Dendritic cell treated with granulocyte-macrophage colony-stimulating factor and Interleukin-4, amounts not matched to agents 40 ng/mL and 50 ng/mL, for 4 days (primary cell): Measurements from ENCODE around the gene CSNK1A1L.

Experiments
- H3K27ac Mint-ChIP-seq: one replicate; pipeline ENCODE4 v1.8.0; 2022; ENCODE audit warnings: mild to moderate bottlenecking, mixed read lengths
- H3K27me3 Mint-ChIP-seq: one replicate; pipeline ENCODE4 v1.8.0; 2022; ENCODE audit warnings: mild to moderate bottlenecking, mixed read lengths
- H3K36me3 Mint-ChIP-seq: one replicate; pipeline ENCODE4 v1.8.0; 2022; ENCODE audit warnings: low read depth, mixed read lengths
- H3K4me1 Mint-ChIP-seq: one replicate; pipeline ENCODE4 v1.8.0; 2022; ENCODE audit warnings: low read depth, mixed read lengths
- H3K4me3 Mint-ChIP-seq: one replicate; pipeline ENCODE4 v1.8.0; 2022; ENCODE audit warnings: mild to moderate bottlenecking, moderate library complexity, mixed read lengths
- H3K9me3 Mint-ChIP-seq: one replicate; pipeline ENCODE4 v1.8.0; 2022; ENCODE audit warnings: mixed read lengths
- intact Hi-C: fragments of 100-400 bp; cut with micrococcal nuclease; formaldehyde crosslinking; loops from one replicate; pipeline ENCODE4 v1.15.0; 2022

The CSNK1A1L gene

DNA sequence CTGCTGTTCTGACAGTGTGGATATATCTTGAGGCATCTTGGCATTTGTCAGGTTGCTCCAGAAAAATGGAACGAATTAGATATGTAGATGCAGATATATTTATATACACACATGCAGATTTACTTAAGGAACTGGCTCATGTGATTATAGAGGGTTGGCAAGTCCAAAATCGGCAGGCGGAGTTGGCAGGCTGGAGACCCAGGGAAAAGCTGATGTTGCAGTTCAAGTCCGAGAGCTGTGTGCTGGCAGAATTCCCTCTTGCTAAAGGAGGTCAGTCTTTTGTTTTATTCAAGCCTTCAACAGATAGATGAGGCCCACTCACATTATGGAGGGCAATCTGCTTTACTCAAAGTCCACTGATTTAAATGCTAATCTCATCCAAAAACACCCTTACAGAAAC, 24.4 kb upstream of the CSNK1A1L start:
- Mint-ChIP-seq H3K9me3 (peaks cover 6% of the 10 kb centered on the region), H3K4me1 (no peaks in the 10 kb centered on the region), H3K27me3 (no peaks in the 10 kb centered on the region), H3K4me3 (no peak overlapping the region), H3K27ac (no peak overlapping the region), H3K36me3 (no peaks in the 10 kb centered on the region)
- intact Hi-C loops = no loop called here

DNA sequence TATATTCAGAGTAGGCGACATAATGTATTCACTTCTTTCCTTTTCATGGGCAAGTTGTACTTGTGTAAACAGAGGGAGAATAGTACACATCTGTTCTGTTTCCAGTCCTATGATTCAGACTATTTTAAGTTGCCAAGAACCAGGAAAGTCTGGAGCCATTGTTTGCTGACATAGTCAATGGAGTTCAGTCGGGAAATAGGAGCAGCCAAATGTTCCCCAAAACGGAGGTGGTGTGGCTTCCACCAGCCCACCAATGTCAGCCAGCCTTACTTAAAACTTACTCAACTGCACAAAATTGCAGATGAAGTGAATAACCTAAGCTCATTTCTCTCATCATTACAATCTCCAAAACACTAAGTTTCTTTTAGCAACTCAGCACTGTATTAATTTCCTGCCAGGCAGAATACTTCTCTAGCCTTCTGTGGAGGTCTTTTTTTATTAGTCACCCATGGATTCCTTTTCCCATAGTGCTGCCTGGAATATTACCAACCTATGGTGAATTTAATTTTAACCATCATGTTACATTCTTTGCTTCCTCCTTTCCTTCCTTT, 22.3 kb upstream of the CSNK1A1L start:
- Mint-ChIP-seq H3K27me3 (peaks cover 2% of the 10 kb centered on the region), H3K9me3 (peaks cover 6% of the 10 kb centered on the region), H3K36me3 (no peaks in the 10 kb centered on the region), H3K4me3 (no peak overlapping the region), H3K27ac (no peak overlapping the region), H3K4me1 (no peaks in the 10 kb centered on the region)
- intact Hi-C loops = no loop called here

DNA sequence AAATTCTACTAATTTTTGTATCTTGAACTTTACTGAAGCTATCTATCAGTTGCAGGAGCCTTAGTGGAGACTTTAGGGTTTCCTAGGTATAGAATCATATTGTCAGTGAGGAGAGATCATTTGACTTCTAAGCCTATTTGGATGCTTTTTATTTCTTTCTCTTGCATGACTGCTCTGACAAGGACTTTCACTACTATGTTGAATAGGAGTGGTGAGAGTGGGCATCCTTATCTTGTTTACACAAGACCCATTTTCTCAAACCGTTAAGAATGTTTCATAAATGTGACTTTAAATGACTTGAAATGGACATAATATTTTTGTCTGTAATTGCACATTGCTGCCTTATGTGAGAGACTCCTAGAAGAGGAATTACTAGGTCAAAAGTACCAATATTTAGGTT, 17.9 kb upstream of the CSNK1A1L start:
- H3K4me1 Mint-ChIP-seq = no peaks in the 10 kb centered on the region
- H3K4me3 Mint-ChIP-seq = no peak overlapping the region
- no peaks in the 10 kb centered on the region for H3K9me3 Mint-ChIP-seq
- no peak overlapping the region for H3K27ac Mint-ChIP-seq
- intact Hi-C loops = no loop called here
- H3K36me3 Mint-ChIP-seq = no peaks in the 10 kb centered on the region
- H3K27me3 Mint-ChIP-seq = peaks cover 2% of the 10 kb centered on the region

DNA sequence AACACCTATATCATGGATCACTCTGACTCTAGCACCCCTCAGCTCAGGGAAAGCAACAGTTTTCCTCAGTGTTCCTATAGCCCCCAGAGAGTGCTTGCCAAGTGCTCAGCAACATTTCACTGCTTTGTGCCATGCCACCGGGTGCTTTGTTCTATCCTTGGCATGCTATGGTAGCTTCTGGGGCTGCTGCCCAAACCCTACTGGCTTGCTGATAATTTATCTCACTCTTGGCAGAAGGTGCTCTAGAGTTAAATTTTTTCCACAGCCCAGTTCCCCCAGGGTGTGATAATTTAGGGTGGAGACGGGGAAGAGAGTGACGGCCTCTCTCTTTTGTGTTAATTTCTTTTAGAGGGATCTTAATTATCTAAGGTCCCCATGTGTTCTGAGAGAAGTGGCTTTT, 12.6 kb upstream of the CSNK1A1L start:
- Mint-ChIP-seq H3K27me3 (no peaks in the 10 kb centered on the region), H3K36me3 (no peaks in the 10 kb centered on the region), H3K9me3 (no peaks in the 10 kb centered on the region), H3K4me1 (no peaks in the 10 kb centered on the region), H3K27ac (no peak overlapping the region), H3K4me3 (no peak overlapping the region)
- intact Hi-C loops = no loop called here

DNA sequence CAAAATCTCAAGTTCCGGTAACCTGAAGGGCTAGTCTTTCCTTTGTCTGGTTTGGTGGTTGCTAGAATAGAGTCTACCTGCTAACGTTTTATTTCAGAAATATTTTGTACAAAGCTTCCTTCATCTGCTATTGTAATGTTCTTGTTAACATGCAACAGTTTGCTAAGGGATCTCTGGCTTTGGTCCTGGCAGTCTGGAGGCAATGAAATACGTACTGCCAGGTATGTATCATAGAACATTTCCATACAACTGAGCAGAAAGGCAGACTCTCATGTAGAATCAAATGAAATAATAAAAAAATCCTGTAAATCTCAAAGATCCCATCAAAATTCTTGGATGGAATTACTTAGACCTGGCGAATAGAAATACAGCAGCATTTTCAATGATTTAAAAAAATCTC, 8.8 kb upstream of the CSNK1A1L start:
- no peaks in the 10 kb centered on the region for H3K4me1 Mint-ChIP-seq
- H3K9me3 Mint-ChIP-seq = no peaks in the 10 kb centered on the region
- no peaks in the 10 kb centered on the region for H3K36me3 Mint-ChIP-seq
- no peaks in the 10 kb centered on the region for H3K27me3 Mint-ChIP-seq
- no peak overlapping the region for H3K27ac Mint-ChIP-seq
- no peak overlapping the region for H3K4me3 Mint-ChIP-seq
- intact Hi-C loops = no loop called here

DNA sequence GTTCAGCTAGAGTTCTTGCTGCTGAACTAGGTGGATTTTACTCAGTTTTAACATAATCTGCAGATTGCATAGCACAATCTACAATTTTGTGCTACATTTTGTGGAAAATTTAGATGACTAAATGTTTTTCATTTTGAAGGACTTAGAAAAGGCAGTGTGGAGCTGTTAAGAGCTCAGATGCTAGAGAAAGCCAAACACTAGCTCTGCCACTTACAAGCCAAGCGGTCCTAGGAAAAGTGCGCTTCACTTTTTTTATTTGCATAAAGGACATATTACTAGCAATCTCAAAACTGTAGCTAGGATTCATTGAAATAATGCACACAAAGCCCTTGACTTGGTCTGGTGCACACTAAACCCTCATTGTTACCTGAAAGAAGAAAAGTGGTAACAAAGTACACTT, 8.1 kb upstream of the CSNK1A1L start:
- Mint-ChIP-seq H3K27ac (no peak overlapping the region), H3K9me3 (no peaks in the 10 kb centered on the region), H3K27me3 (no peaks in the 10 kb centered on the region), H3K4me1 (no peaks in the 10 kb centered on the region), H3K4me3 (no peak overlapping the region), H3K36me3 (no peaks in the 10 kb centered on the region)
- intact Hi-C loops = no loop called here

DNA sequence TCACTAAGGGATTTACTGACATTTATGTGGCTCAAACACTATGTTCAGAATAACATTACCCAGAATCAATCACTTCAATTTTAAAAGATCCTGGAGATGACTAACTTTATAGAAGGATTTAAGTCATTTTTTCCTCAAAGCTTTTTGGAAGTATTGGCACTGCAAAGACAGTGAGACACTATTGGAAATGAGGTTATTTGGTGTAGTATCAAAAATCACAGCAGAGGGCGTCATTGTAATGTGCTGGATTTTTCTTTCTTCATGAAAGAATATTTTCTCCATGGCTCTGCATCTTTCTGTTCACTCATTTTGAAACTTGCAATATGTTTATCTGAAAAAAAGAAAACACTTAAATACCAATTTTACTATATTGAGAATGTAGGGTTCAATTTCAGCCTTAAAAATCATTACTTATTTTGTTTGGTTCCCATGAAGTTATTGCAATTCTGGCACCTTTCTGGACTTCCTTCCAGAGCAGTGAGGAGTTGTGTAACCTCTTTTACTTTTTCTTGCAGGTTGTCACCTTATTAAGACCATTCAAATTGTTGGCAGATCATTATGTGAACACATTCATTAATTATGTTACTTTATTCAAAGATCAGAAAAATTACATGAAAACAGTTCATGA, 3.7 kb upstream of the CSNK1A1L start:
- no peak overlapping the region for H3K4me3 Mint-ChIP-seq
- H3K4me1 Mint-ChIP-seq = no peaks in the 10 kb centered on the region
- H3K27me3 Mint-ChIP-seq = peaks cover 6% of the 10 kb centered on the region
- H3K27ac Mint-ChIP-seq = no peak overlapping the region
- no peaks in the 10 kb centered on the region for H3K9me3 Mint-ChIP-seq
- intact Hi-C loops = loop anchor here (10.0 kb wide), 1 partner anchor 496 kb away; no protein-coding TSS in a partner anchor
- no peaks in the 10 kb centered on the region for H3K36me3 Mint-ChIP-seq

DNA sequence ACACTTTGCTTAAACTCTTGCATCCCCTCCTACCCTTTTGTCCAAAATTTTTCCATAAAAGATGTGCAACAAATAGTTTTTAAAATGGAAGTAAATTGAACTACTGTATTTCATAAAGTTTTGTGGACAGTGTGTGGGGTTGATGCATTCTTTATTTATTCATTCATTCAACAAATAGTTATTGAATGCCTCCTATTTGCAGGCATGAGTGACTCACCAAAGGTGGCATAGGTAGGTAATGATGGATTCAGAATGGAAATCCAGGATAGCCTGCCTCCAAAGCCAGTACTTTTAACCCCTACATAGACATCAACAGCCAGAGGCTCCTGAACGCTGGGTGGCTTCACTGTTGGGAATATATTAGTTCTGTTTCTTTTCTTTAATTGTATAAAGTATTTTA, 2.4 kb upstream of the CSNK1A1L start:
- intact Hi-C loops = loop anchor here (10.0 kb wide), 1 partner anchor 497 kb away; no protein-coding TSS in a partner anchor

DNA sequence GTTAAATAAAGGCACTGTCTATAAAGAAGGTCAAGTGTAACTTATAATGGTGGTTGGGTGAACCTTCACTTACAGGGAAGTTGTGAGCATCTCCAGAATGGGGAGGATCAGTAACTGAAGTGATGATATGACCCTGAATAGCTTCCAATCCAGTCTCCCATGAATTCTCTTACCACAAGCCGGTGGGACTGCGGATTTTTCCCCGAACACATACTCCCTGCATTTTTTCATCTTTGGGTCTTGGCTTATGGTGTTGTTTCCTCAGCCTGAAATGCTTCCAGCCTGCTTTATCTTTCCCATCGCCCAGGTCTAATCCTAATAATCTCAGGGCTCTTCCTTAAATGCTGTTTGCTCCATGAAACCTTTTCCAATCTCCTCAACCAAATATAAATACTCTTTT, 2.0 kb upstream of the CSNK1A1L start:
- Mint-ChIP-seq H3K9me3 (no peaks in the 10 kb centered on the region), H3K36me3 (no peaks in the 10 kb centered on the region), H3K4me1 (no peaks in the 10 kb centered on the region), H3K4me3 (no peak overlapping the region), H3K27ac (no peak overlapping the region), H3K27me3 (peaks cover 9% of the 10 kb centered on the region)
- intact Hi-C loops = loop anchor here (10.0 kb wide), 1 partner anchor 497 kb away; no protein-coding TSS in a partner anchor

More for the DNA sequence above, 2.4 kb upstream of the CSNK1A1L start:
- no peaks in the 10 kb centered on the region for H3K9me3 Mint-ChIP-seq
- peaks cover 6% of the 10 kb centered on the region for H3K27me3 Mint-ChIP-seq
- H3K36me3 Mint-ChIP-seq = no peaks in the 10 kb centered on the region
- no peaks in the 10 kb centered on the region for H3K4me1 Mint-ChIP-seq
- H3K27ac Mint-ChIP-seq = no peak overlapping the region
- no peak overlapping the region for H3K4me3 Mint-ChIP-seq

DNA sequence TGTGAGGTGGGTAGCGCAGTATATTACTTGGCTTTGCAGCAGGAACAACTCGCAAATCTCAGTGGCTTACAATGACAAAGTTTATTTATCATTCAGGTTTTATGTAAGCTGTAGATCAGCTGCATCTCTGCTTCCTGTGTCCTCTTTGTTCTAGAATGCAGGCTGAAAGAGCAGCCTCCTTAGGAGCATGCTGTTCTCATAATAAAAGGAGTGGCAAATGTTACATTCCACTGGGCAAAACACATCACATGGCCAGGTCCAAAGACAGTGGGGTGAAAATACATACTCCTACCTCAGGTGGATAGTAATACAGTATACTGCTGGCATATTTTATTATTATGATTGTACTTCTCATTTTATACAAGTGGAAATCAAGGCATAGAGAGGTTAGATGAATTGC, 1.2 kb upstream of the CSNK1A1L start:
- Mint-ChIP-seq H3K27me3 (peaks cover 9% of the 10 kb centered on the region), H3K9me3 (no peaks in the 10 kb centered on the region), H3K4me1 (no peaks in the 10 kb centered on the region), H3K27ac (no peak overlapping the region), H3K36me3 (no peaks in the 10 kb centered on the region), H3K4me3 (no peak overlapping the region)
- intact Hi-C loops = loop anchor here (10.0 kb wide), 1 partner anchor 498 kb away; no protein-coding TSS in a partner anchor

DNA sequence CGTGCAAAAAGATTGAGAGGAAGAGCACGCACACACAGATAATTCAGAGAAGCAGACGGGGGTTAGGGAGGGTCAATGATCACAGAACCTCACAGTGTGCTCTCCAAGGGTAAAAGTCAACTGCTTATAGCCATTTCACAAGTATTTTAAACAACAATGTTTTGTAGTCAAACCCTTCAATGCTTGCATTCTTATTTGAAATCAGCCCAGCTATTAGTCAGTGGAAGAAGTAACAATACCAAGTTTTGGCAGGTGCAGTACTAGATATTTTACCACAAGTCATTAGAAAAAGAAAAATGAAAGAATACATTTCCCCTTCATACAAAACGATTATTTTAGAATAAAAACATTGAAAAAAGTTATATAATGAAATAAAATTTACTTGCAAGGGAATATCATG, 2.6 kb downstream of the CSNK1A1L start:
- no peaks in the 10 kb centered on the region for H3K9me3 Mint-ChIP-seq

DNA sequence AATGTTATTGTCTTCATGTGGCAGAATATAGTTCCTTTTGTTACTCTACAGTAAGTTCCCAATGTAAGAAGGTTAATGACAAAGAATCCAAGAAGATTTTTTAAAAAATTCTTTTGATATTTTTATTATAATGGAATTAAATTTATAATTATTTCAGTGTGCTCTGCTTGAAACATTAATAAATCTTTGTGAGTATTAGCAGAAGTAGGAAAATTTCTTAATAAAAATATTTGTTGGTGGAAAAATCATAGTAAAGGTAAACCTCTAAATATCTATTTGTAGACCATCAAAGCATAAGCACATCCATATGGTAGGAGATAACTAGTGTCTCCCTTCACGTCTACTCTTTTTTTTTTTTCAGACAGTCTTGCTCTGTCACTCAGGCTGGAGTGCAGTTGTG, 4.3 kb downstream of the CSNK1A1L start:
- Mint-ChIP-seq H3K9me3 (no peaks in the 10 kb centered on the region), H3K36me3 (no peaks in the 10 kb centered on the region), H3K4me1 (no peaks in the 10 kb centered on the region), H3K4me3 (no peak overlapping the region), H3K27me3 (peaks cover 12% of the 10 kb centered on the region), H3K27ac (no peak overlapping the region)
- intact Hi-C loops = loop anchor here (10.0 kb wide), 1 partner anchor 504 kb away; no protein-coding TSS in a partner anchor

More for the DNA sequence above, 2.6 kb downstream of the CSNK1A1L start:
- no peaks in the 10 kb centered on the region for H3K4me1 Mint-ChIP-seq
- H3K27ac Mint-ChIP-seq = no peak overlapping the region
- no peaks in the 10 kb centered on the region for H3K36me3 Mint-ChIP-seq
- intact Hi-C loops = loop anchor here (10.0 kb wide), 1 partner anchor 502 kb away; no protein-coding TSS in a partner anchor
- no peak overlapping the region for H3K4me3 Mint-ChIP-seq
- H3K27me3 Mint-ChIP-seq = peaks cover 16% of the 10 kb centered on the region

DNA sequence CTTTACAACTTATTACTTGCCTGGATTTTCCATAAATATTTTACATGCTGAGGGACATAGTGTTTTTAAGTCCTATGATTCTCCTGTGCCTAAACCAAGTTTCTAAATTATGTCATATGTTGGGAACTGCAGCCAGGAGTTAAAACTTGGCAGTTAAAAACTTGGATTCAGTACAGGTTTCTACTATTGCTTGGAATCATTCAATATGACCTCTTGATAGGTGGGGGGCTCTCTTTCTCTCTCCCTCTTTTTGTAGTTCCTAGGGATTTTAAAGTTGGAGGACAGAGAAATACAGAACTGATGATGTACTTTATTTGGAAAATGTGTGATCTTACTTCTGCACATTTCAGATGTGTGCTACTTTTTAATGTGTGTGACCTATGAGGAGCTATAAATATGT, 4.7 kb downstream of the CSNK1A1L start:
- Mint-ChIP-seq H3K36me3 (no peaks in the 10 kb centered on the region), H3K27ac (no peak overlapping the region), H3K4me3 (no peak overlapping the region), H3K4me1 (no peaks in the 10 kb centered on the region), H3K9me3 (no peaks in the 10 kb centered on the region), H3K27me3 (peaks cover 12% of the 10 kb centered on the region)
- intact Hi-C loops = loop anchor here (10.0 kb wide), 1 partner anchor 504 kb away; no protein-coding TSS in a partner anchor

DNA sequence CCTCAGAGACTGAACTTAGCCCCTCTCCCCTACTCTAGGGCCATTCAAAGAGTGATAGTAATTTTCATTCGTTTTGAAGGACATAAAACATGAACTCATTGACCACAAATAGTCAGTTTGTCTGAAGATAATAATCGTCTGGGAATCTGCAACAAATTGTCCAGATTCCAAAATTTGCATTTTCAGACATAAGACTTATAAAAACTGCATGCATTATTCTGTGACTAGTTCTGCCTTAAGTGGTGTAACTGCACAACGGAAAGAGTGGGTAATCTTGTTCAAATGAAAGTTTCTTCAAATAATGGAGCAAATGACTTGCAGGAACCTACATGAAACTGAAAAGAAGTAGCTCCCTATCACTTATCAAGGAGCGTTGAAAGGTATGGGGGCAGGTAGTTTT, 8.4 kb downstream of the CSNK1A1L start:
- no peaks in the 10 kb centered on the region for H3K36me3 Mint-ChIP-seq
- H3K4me1 Mint-ChIP-seq = no peaks in the 10 kb centered on the region
- intact Hi-C loops = no loop called here
- no peak overlapping the region for H3K4me3 Mint-ChIP-seq
- no peaks in the 10 kb centered on the region for H3K9me3 Mint-ChIP-seq
- H3K27me3 Mint-ChIP-seq = peaks cover 7% of the 10 kb centered on the region
- H3K27ac Mint-ChIP-seq = no peak overlapping the region

DNA sequence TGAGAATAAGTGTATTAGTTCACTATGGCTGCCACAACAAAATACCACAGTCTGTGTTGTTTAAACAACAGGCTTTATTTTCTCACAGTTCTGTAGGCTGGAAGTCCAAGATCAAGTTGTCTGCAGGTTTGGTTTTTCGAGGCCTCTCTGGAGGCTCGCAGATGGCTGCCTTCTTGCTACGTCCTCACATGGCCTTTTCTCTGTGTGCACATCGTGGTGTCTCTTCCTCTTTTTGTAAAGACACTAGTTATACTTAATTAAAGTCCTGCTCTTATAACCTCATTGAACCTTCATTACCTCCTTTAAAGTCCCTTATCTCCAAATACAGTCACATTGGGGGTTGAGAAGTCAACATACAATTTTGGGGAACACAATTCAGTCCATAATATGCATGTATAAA, 10.6 kb downstream of the CSNK1A1L start:
- intact Hi-C loops = no loop called here
- Mint-ChIP-seq H3K36me3 (no peaks in the 10 kb centered on the region), H3K27ac (no peak overlapping the region)

More for the DNA sequence above, 10.6 kb downstream of the CSNK1A1L start:
- no peaks in the 10 kb centered on the region for H3K27me3 Mint-ChIP-seq
- no peaks in the 10 kb centered on the region for H3K9me3 Mint-ChIP-seq
- H3K4me1 Mint-ChIP-seq = peaks cover 11% of the 10 kb centered on the region
- H3K4me3 Mint-ChIP-seq = no peak overlapping the region
